Uterus (tissue), 2 donors: Measurements from ENCODE around the gene ST6GALNAC3.

ENCODE experiments used
- CTCF ChIP-seq, 4 experiments: fragments of 200-600 bp in 2 of 4; fragments of 450-650 bp in 2 of 4; sonication (generic) in 2 of 4; IDR thresholded peaks; one replicate each; pipeline ENCODE4 v1.5.1; 2016 to 2019; ENCODE audit warnings: antibody characterized with exemption in 4 of 4, mild to moderate bottlenecking in 2 of 4, moderate library complexity in 1 of 4
- POLR2A ChIP-seq, 2 donors: fragments of 450-650 bp; IDR thresholded peaks; one replicate each; pipeline ENCODE4 v1.6.1; 2016; ENCODE audit warnings: antibody characterized with exemption in 2 of 2, mild to moderate bottlenecking in 1 of 2, moderate library complexity in 1 of 2

- TF ChIP-seq CTCF (IDR thresholded peaks at IDR 0.05) (no peak), POLR2A (IDR thresholded peaks at IDR 0.05) (no peak)
Measured at GRCh38 chr1:76507376-76507775, 432.8 kb downstream of the ST6GALNAC3 start.
